ENCODE results near the gene HLA-DOB.

GRCh38 chr6:32855467-32856174, 38.8 kb upstream of the HLA-DOB start:
- TF ChIP-seq CTCF (IDR thresholded peaks at IDR 0.05; ENCODE audit: low read length) (no peak), EZH2phosphoT487 (IDR thresholded peaks at IDR 0.05; ENCODE audit: low read length) (no peak)

Measured in MM.1S (cell line).